ENCODE results near the gene IPP. TPM values are rescaled to one million over a fixed set of nuclear protein-coding genes. Genes with fewer than 3 reads are reported as not detected.

The IPP gene
- polyA plus RNA-seq, 1 of the 3 experiments (the other 2 are of a cell fraction), result 3.2 TPM

DNA sequence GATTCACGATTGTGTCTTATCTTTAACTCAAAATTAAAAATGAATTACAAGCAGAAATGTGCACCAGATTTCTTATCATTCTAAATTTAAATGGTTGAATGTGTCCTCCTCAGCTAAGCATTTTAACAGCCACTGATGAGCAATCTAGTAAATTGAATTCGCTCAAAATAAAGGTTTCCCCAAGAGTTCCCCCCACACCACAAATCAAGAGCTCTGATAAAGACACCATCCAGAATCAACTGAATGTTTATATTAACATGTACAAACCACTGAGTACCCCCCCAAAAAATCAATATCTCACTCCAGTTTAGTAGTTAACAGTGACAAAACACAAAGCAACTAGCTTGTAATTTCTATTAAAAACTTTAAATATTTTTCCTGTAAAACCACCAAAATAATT, 66.1 kb downstream of the IPP start:
- Histone ChIP-seq H3K4me1 (ENCODE audit: control insufficient read depth in 1 of 2, insufficient read depth in 2 of 2, low read depth in 1 of 2, low read length in 1 of 2) (peaks cover 14 to 21% of the 10 kb centered on the region in 2 experiments; a peak in 3 of 4 replicates), H3K27ac (ENCODE audit: low read depth in 2 of 2, low read length in 1 of 2) (0 out of 4 replicates have a peak overlapping the region, but pooled peaks of 1 of the 2 experiments have one; percentile 93), H4K20me1 (ENCODE audit: insufficient read depth) (peaks cover 53% of the 10 kb centered on the region), H3K4me2 (peak overlapping the region; percentile 85), H3K4me3 (ENCODE audit: low read depth in 2 of 2, low read length in 1 of 2) (peak overlapping the region; percentile 92 to 95; a peak in 3 of 4 replicates), H3K9me3 (no peaks in the 10 kb centered on the region), H3K9me2 (no peaks in the 10 kb centered on the region), H2AFZ (ENCODE audit: low read depth) (no peak overlapping the region), H3F3A (replicated peaks; ENCODE audit: insufficient read depth) (peaks cover 11% of the 10 kb centered on the region), H3K36me3 (replicated peaks in 1 of 2; ENCODE audit: control insufficient read depth in 1 of 2, insufficient read depth in 2 of 2, low read length in 1 of 2) (no peaks in the 10 kb centered on the region), H3K79me2 (ENCODE audit: insufficient read depth) (peaks cover 82% of the 10 kb centered on the region), H3K27me3 (ENCODE audit: insufficient read depth) (no peaks in the 10 kb centered on the region), H3K9ac (peak overlapping the region; percentile 92)
- POLR2A ChIA-PET, result no interaction called here
- CTCF ChIA-PET, result no interaction called here
- WGBS (ENCODE audit: low lambda C conversion rate), result 40% methylated on average over 2 of the region's 2 CpGs
- no peak for DNase-seq
- TF ChIP-seq MEF2A (IDR thresholded peaks at IDR 0.05; ENCODE audit: borderline replicate concordance, low read depth) (no peak), FOXM1 (IDR thresholded peaks at IDR 0.05; ENCODE audit: low read depth) (no peak), GATA2 (CRISPR knock-in tag; IDR thresholded peaks at IDR 0.05) (peak; percentile 27; the same call in 1 of the 2 replicates)

GRCh38 chr1:45682942-45683341, 67.5 kb downstream of the IPP start:
- H3K4me3 ChIP-seq (ENCODE audit: low read depth in 2 of 2, low read length in 1 of 2), result no peak overlapping the region

More at GRCh38 chr1:45682942-45683341, 67.5 kb downstream of the IPP start:
- Histone ChIP-seq H3K9me2 (no peaks in the 10 kb centered on the region), H3K9ac (no peak overlapping the region), H3K9me3 (no peaks in the 10 kb centered on the region), H3K36me3 (replicated peaks in 1 of 2; ENCODE audit: control insufficient read depth in 1 of 2, insufficient read depth in 2 of 2, low read length in 1 of 2) (no peaks in the 10 kb centered on the region), H2AFZ (ENCODE audit: low read depth) (no peak overlapping the region), H3K4me1 (ENCODE audit: control insufficient read depth in 1 of 2, insufficient read depth in 2 of 2, low read depth in 1 of 2, low read length in 1 of 2) (peaks cover 18 to 36% of the 10 kb centered on the region in 2 experiments; a peak in 3 of 4 replicates), H3K27ac (ENCODE audit: low read depth in 2 of 2, low read length in 1 of 2) (no peak overlapping the region), H4K20me1 (ENCODE audit: insufficient read depth) (peaks cover 67% of the 10 kb centered on the region), H3K4me2 (no peak overlapping the region), H3K79me2 (ENCODE audit: insufficient read depth) (peaks cover 84% of the 10 kb centered on the region), H3K27me3 (ENCODE audit: insufficient read depth) (no peaks in the 10 kb centered on the region), H3F3A (replicated peaks; ENCODE audit: insufficient read depth) (peaks cover 14% of the 10 kb centered on the region)
- DNase-seq, result no peak
- WGBS (ENCODE audit: low lambda C conversion rate), result 96% methylated on average over 6 of the region's 6 CpGs
- ChIA-PET POLR2A (no interaction called here), CTCF (no interaction called here)
- TF ChIP-seq YY1 (IDR thresholded peaks at IDR 0.05; ENCODE audit: low read depth), result no peak
- no peak for TF ChIP-seq RAD21 (IDR thresholded peaks at IDR 0.05; ENCODE audit: low read length)
- TF ChIP-seq SIN3A (IDR thresholded peaks at IDR 0.05; ENCODE audit: borderline replicate concordance, low read depth, low read length), result no peak
- TF ChIP-seq, protein P1, sequence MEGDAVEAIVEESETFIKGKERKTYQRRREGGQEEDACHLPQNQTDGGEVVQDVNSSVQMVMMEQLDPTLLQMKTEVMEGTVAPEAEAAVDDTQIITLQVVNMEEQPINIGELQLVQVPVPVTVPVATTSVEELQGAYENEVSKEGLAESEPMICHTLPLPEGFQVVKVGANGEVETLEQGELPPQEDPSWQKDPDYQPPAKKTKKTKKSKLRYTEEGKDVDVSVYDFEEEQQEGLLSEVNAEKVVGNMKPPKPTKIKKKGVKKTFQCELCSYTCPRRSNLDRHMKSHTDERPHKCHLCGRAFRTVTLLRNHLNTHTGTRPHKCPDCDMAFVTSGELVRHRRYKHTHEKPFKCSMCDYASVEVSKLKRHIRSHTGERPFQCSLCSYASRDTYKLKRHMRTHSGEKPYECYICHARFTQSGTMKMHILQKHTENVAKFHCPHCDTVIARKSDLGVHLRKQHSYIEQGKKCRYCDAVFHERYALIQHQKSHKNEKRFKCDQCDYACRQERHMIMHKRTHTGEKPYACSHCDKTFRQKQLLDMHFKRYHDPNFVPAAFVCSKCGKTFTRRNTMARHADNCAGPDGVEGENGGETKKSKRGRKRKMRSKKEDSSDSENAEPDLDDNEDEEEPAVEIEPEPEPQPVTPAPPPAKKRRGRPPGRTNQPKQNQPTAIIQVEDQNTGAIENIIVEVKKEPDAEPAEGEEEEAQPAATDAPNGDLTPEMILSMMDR (IDR thresholded peaks at IDR 0.05), result no peak
- TF ChIP-seq, protein P2, sequence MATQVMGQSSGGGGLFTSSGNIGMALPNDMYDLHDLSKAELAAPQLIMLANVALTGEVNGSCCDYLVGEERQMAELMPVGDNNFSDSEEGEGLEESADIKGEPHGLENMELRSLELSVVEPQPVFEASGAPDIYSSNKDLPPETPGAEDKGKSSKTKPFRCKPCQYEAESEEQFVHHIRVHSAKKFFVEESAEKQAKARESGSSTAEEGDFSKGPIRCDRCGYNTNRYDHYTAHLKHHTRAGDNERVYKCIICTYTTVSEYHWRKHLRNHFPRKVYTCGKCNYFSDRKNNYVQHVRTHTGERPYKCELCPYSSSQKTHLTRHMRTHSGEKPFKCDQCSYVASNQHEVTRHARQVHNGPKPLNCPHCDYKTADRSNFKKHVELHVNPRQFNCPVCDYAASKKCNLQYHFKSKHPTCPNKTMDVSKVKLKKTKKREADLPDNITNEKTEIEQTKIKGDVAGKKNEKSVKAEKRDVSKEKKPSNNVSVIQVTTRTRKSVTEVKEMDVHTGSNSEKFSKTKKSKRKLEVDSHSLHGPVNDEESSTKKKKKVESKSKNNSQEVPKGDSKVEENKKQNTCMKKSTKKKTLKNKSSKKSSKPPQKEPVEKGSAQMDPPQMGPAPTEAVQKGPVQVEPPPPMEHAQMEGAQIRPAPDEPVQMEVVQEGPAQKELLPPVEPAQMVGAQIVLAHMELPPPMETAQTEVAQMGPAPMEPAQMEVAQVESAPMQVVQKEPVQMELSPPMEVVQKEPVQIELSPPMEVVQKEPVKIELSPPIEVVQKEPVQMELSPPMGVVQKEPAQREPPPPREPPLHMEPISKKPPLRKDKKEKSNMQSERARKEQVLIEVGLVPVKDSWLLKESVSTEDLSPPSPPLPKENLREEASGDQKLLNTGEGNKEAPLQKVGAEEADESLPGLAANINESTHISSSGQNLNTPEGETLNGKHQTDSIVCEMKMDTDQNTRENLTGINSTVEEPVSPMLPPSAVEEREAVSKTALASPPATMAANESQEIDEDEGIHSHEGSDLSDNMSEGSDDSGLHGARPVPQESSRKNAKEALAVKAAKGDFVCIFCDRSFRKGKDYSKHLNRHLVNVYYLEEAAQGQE (IDR thresholded peaks at IDR 0.05; ENCODE audit: low read depth, low read length), result no peak
- no peak for TF ChIP-seq POLR2AphosphoS5 (IDR thresholded peaks at IDR 0.05; ENCODE audit: low read depth, low read length)
- no peak for TF ChIP-seq NFIC (IDR thresholded peaks at IDR 0.05; ENCODE audit: borderline replicate concordance)
